GM18873 (cell line): ENCODE measurements around the gene ITPR2.
A peak's percentile ranks its signal among the peaks of the same experiment; 100 is the strongest.
"Not testable (repeated sequence)": the region's sequence is repeated elsewhere in the genome, so short reads cannot be mapped to it uniquely, and the experiment has no call there.

ENCODE experiments used
- ATAC-seq: cut with Tn5 transposase; IDR thresholded peaks from one replicate; pipeline ENCODE4 v1.9.1; 2021; ENCODE audit warnings: mild to moderate bottlenecking, moderate library complexity, moderate number of reproducible peaks; ENCODE audit not compliant: unreplicated experiment, low FRiP score

Gene ITPR2

GRCh38 chr12:26768611-26769603 lies 64.1 kb downstream of the ITPR2 start:
- ATAC-seq: no peak

- ATAC-seq: no peak
Observed at GRCh38 chr12:26767865-26768264, 65.1 kb downstream of the ITPR2 start.

- ATAC-seq: no peak
Observed at GRCh38 chr12:26767116-26767515, 65.9 kb downstream of the ITPR2 start.

- ATAC-seq: no peak
Observed at GRCh38 chr12:26762186-26762585, 70.8 kb downstream of the ITPR2 start.

- ATAC-seq: no peak
Observed at GRCh38 chr12:26761775-26762174, 71.2 kb downstream of the ITPR2 start.

- no peak for ATAC-seq
Observed at GRCh38 chr12:26760657-26761293, 72.2 kb downstream of the ITPR2 start.

GRCh38 chr12:26755362-26755761 lies 77.6 kb downstream of the ITPR2 start:
- ATAC-seq: not testable (repeated sequence)

GRCh38 chr12:26754148-26754547 lies 78.8 kb downstream of the ITPR2 start:
- no peak for ATAC-seq

- ATAC-seq: no peak
Observed at GRCh38 chr12:26751179-26751578, 81.8 kb downstream of the ITPR2 start.

GRCh38 chr12:26750531-26751175 lies 82.3 kb downstream of the ITPR2 start:
- ATAC-seq: no peak

GRCh38 chr12:26749781-26750180 lies 83.2 kb downstream of the ITPR2 start:
- ATAC-seq: peak; percentile 81

GRCh38 chr12:26748741-26749431 lies 84.1 kb downstream of the ITPR2 start:
- ATAC-seq: peak; percentile 41

- ATAC-seq: peak; percentile 1
Observed at GRCh38 chr12:26748412-26748740, 84.6 kb downstream of the ITPR2 start.

- ATAC-seq: no peak
Observed at GRCh38 chr12:26746121-26746714, 86.8 kb downstream of the ITPR2 start.

- no peak for ATAC-seq
Observed at GRCh38 chr12:26744697-26745440, 88.1 kb downstream of the ITPR2 start.

GRCh38 chr12:26744042-26744626 lies 88.9 kb downstream of the ITPR2 start:
- no peak for ATAC-seq

- ATAC-seq: no peak
Observed at GRCh38 chr12:26741584-26742227, 91.3 kb downstream of the ITPR2 start.

GRCh38 chr12:26740991-26741390 lies 92.0 kb downstream of the ITPR2 start:
- no peak for ATAC-seq

GRCh38 chr12:26740348-26740747 lies 92.6 kb downstream of the ITPR2 start:
- no peak for ATAC-seq
